Measurements from ENCODE around the gene SMIM45.

The SMIM45 gene

GRCh38 chr22:41966607-41967240, 14.8 kb downstream of the SMIM45 start:
- Histone ChIP-seq H3K79me2 (ENCODE audit: insufficient read depth, low read length) (no peaks in the 10 kb centered on the region), H3K9ac (ENCODE audit: low read length) (no peak overlapping the region), H3K27ac (ENCODE audit: low read depth, low read length, poor library complexity, severe bottlenecking) (no peak overlapping the region)

GRCh38 chr22:41968601-41969000, 16.7 kb downstream of the SMIM45 start:
- Histone ChIP-seq H3K4me3 (ENCODE audit: low read depth, low read length, poor library complexity, severe bottlenecking) (no peak overlapping the region), H4K20me1 (ENCODE audit: insufficient read depth, low read length) (no peaks in the 10 kb centered on the region), H3K27me3 (ENCODE audit: insufficient read depth, low read length) (peaks cover 16% of the 10 kb centered on the region), H3K9ac (ENCODE audit: low read length) (no peak overlapping the region), H3K27ac (ENCODE audit: low read depth, low read length, poor library complexity, severe bottlenecking) (no peak overlapping the region), H3K36me3 (ENCODE audit: insufficient read depth, low read length) (no peaks in the 10 kb centered on the region), H3K4me1 (ENCODE audit: insufficient read depth, low read length, severe bottlenecking) (no peaks in the 10 kb centered on the region), H3F3A (ENCODE audit: insufficient read depth, low read length) (no peaks in the 10 kb centered on the region), H3K9me2 (ENCODE audit: low read depth, low read length) (no peaks in the 10 kb centered on the region), H3K79me2 (ENCODE audit: insufficient read depth, low read length) (no peaks in the 10 kb centered on the region), H3K4me2 (ENCODE audit: low read length) (no peak overlapping the region), H3K9me3 (ENCODE audit: low read length) (no peaks in the 10 kb centered on the region), H2AFZ (ENCODE audit: low read length) (no peak overlapping the region)
- TF ChIP-seq CTCF (IDR thresholded peaks at IDR 0.05; ENCODE audit: low read length): no peak
- no peak for TF ChIP-seq EZH2 (IDR thresholded peaks at IDR 0.05; ENCODE audit: borderline replicate concordance, low read length)

More at GRCh38 chr22:41966607-41967240, 14.8 kb downstream of the SMIM45 start:
- Histone ChIP-seq H3F3A (ENCODE audit: insufficient read depth, low read length) (no peaks in the 10 kb centered on the region), H3K9me3 (ENCODE audit: low read length) (no peaks in the 10 kb centered on the region), H4K20me1 (ENCODE audit: insufficient read depth, low read length) (no peaks in the 10 kb centered on the region), H2AFZ (ENCODE audit: low read length) (no peak overlapping the region), H3K9me2 (ENCODE audit: low read depth, low read length) (no peaks in the 10 kb centered on the region), H3K4me2 (ENCODE audit: low read length) (no peak overlapping the region), H3K36me3 (ENCODE audit: insufficient read depth, low read length) (no peaks in the 10 kb centered on the region), H3K27me3 (ENCODE audit: insufficient read depth, low read length) (peaks cover 8% of the 10 kb centered on the region), H3K4me1 (ENCODE audit: insufficient read depth, low read length, severe bottlenecking) (no peaks in the 10 kb centered on the region), H3K4me3 (ENCODE audit: low read depth, low read length, poor library complexity, severe bottlenecking) (no peak overlapping the region)
- peak; percentile 63; the same call in 1 of the 2 replicates for TF ChIP-seq CTCF (IDR thresholded peaks at IDR 0.05; ENCODE audit: low read length)
- TF ChIP-seq EZH2 (IDR thresholded peaks at IDR 0.05; ENCODE audit: borderline replicate concordance, low read length): no peak

- H3F3A ChIP-seq (ENCODE audit: insufficient read depth, low read length): no peaks in the 10 kb centered on the region
- H3K36me3 ChIP-seq (ENCODE audit: insufficient read depth, low read length): no peaks in the 10 kb centered on the region
- no peaks in the 10 kb centered on the region for H3K9me3 ChIP-seq (ENCODE audit: low read length)
- H2AFZ ChIP-seq (ENCODE audit: low read length): no peak within 1 kb of the TSS
- H3K9me2 ChIP-seq (ENCODE audit: low read depth, low read length): no peaks in the 10 kb centered on the region
- no peak for TF ChIP-seq EZH2 (IDR thresholded peaks at IDR 0.05; ENCODE audit: borderline replicate concordance, low read length)
- TF ChIP-seq CTCF (IDR thresholded peaks at IDR 0.05; ENCODE audit: low read length): no peak
- H3K4me1 ChIP-seq (ENCODE audit: insufficient read depth, low read length, severe bottlenecking): no peaks in the 10 kb centered on the region
- no peak within 1 kb of the TSS for H3K27ac ChIP-seq (ENCODE audit: low read depth, low read length, poor library complexity, severe bottlenecking)
- H3K9ac ChIP-seq (ENCODE audit: low read length): no peak within 1 kb of the TSS
- H4K20me1 ChIP-seq (ENCODE audit: insufficient read depth, low read length): no peaks in the 10 kb centered on the region
- no peak within 1 kb of the TSS for H3K4me2 ChIP-seq (ENCODE audit: low read length)
- no peak within 1 kb of the TSS for H3K4me3 ChIP-seq (ENCODE audit: low read depth, low read length, poor library complexity, severe bottlenecking)
- H3K79me2 ChIP-seq (ENCODE audit: insufficient read depth, low read length): no peaks in the 10 kb centered on the region
- H3K27me3 ChIP-seq (ENCODE audit: insufficient read depth, low read length): peaks cover 16% of the 10 kb centered on the region
Measured at GRCh38 chr22:41969110-41969646, 17.2 kb downstream of the SMIM45 start, which contains the start of gene SEPTIN3. TSS of gene SEPTIN3 (plus strand) at chr22:41969443. CDS start at chr22:41971493, 2,050 bp downstream.

Data from OCI-LY1 (cell line).